ENCODE results near the gene RASSF3.

DNA sequence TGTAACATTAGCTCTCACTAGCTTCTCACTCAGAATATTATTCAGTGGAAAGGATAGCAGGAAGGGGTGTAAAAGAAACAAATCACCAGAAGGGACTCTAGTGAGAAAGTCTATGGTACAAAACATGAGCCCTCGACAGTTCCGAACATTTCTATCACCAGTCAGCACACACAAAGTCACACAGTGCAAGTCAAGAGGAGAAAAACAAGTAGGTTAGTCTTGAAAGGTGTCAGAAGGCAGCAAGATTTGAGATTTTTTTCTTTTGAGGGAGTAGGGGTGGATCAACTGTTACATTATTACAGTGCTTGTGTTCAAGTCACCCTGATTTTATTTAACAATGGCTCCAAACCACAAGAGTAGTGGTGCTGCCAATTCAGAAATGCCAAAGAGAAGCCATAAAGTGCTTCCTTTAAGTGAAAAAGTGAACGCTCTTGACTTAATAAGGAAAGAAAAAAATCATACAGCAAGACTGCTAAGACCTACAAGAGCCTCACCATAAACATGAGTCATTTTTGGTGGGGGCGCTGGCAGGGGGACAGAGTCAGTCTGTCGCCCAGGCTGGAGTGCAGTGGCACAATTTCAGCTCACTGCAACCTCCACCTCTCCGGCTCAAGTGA is 106.7 kb downstream of the RASSF3 start:
- TF ChIP-seq EP300 (IDR thresholded peaks at IDR 0.05) (no peak), POLR2A (IDR thresholded peaks at IDR 0.05) (no peak), POLR2AphosphoS5 (IDR thresholded peaks at IDR 0.05) (no peak)
- TF ChIP-seq, protein P1, sequence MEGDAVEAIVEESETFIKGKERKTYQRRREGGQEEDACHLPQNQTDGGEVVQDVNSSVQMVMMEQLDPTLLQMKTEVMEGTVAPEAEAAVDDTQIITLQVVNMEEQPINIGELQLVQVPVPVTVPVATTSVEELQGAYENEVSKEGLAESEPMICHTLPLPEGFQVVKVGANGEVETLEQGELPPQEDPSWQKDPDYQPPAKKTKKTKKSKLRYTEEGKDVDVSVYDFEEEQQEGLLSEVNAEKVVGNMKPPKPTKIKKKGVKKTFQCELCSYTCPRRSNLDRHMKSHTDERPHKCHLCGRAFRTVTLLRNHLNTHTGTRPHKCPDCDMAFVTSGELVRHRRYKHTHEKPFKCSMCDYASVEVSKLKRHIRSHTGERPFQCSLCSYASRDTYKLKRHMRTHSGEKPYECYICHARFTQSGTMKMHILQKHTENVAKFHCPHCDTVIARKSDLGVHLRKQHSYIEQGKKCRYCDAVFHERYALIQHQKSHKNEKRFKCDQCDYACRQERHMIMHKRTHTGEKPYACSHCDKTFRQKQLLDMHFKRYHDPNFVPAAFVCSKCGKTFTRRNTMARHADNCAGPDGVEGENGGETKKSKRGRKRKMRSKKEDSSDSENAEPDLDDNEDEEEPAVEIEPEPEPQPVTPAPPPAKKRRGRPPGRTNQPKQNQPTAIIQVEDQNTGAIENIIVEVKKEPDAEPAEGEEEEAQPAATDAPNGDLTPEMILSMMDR (IDR thresholded peaks at IDR 0.05) = no peak

Data from sigmoid colon (tissue), 4 donors.